Gastrocnemius medialis (tissue), 4 donors: ENCODE measurements around the gene NEIL3. TPM values are rescaled to one million over a fixed set of nuclear protein-coding genes. Genes with fewer than 3 reads are reported as not detected.

Experiments used
- ATAC-seq, 2 donors: fragments of 150-250 bp; one replicate each; pipeline ENCODE4 v1.9.1; 2016
- DNase-seq, 2 donors: peaks; one replicate each; pipeline ENCODE4 v3.0.0-alpha.2; 2019
- H3K27ac ChIP-seq, 4 donors: fragments of 200-600 bp; sonication (generic); 1 replicate in 1 of 4; 2 replicates in 3 of 4; pipeline ENCODE4 v1.5.1; 2016 to 2018; ENCODE audit warnings: mild to moderate bottlenecking in 2 of 4, moderate library complexity in 1 of 4
- H3K27me3 ChIP-seq, 3 donors: fragments of 200-600 bp; sonication (generic) in 2 of 3; 1 replicate in 1 of 3; 2 replicates in 2 of 3; pipeline versions ENCODE4 v1.5.1 to v1.6.0; 2016 to 2019; ENCODE audit warnings: mild to moderate bottlenecking in 1 of 3, moderate library complexity in 1 of 3
- H3K36me3 ChIP-seq, 2 donors: fragments of 200-600 bp; sonication (generic) in 1 of 2; one replicate each; pipeline ENCODE4 v1.5.1; 2017 to 2018
- H3K4me1 ChIP-seq, 2 donors: fragments of 200-600 bp; sonication (generic) in 1 of 2; one replicate each; pipeline ENCODE4 v1.5.1; 2016 to 2017; ENCODE audit warnings: mild to moderate bottlenecking in 2 of 2
- H3K4me3 ChIP-seq, 4 donors: fragments of 200-600 bp; sonication (generic) in 3 of 4; 1 replicate in 1 of 4; 2 replicates in 3 of 4; pipeline ENCODE4 v1.5.1; 2016 to 2019; ENCODE audit warnings: mild to moderate bottlenecking in 2 of 4
- H3K9me3 ChIP-seq, 3 donors: fragments of 200-600 bp; sonication (generic) in 2 of 3; 1 replicate in 1 of 3; 2 replicates in 2 of 3; pipeline ENCODE4 v1.5.1; 2016 to 2019
- CTCF ChIP-seq, 5 experiments: fragments of 450-650 bp in 3 of 5; fragments of 200-600 bp in 2 of 5; sonication (generic) in 2 of 5; IDR thresholded peaks in 4 of 5; conservative IDR thresholded peaks in 1 of 5; 1 replicate in 4 of 5; 2 replicates in 1 of 5; pipeline ENCODE4 v1.5.1; 2016 to 2019; ENCODE audit warnings: antibody characterized with exemption in 5 of 5, mild to moderate bottlenecking in 3 of 5, moderate library complexity in 3 of 5
- POLR2A ChIP-seq, 2 donors: fragments of 450-650 bp; IDR thresholded peaks; one replicate each; pipeline ENCODE4 v1.6.1; 2017; ENCODE audit warnings: antibody characterized with exemption in 2 of 2, mild to moderate bottlenecking in 2 of 2, moderate library complexity in 2 of 2
- in situ Hi-C, 4 donors: fragments of 200-750 bp; cut with MboI; loops; one replicate each; pipeline versions ENCODE4 v1.15.0 to v1.8.0; 2017; ENCODE audit warnings: low sequenced_read_pairs in 4 of 4
- intact Hi-C: fragments of 100-400 bp; cut with DNase I; formaldehyde crosslinking; loops from one replicate; pipeline ENCODE4 v1.15.1; 2023; ENCODE audit warnings: low total_unique reads
- total RNA-seq, 4 donors: library from RNA; depleted of rRNA; stranded (reverse); fragments of >200 nt; gene quantifications; one replicate each; pipeline versions ENCODE4 v1.1.0 to v1.2.3, GENCODE V29; 2016

The NEIL3 gene
- total RNA-seq, 4 donors from 2014 or later: not detected

GRCh38 chr4:177266506-177266905, 43.2 kb upstream of the NEIL3 start:
- H3K27me3 ChIP-seq: no peaks in the 10 kb centered on the region
- in situ Hi-C loops: no loop called here
- TF ChIP-seq CTCF (IDR thresholded peaks at IDR 0.05 in 4 of 5, conservative IDR thresholded peaks at IDR 0.05 in 1 of 5): no peak
- ATAC-seq: no peak
- H3K27ac ChIP-seq: no peak overlapping the region
- intact Hi-C loops: no loop called here
- no peaks in the 10 kb centered on the region for H3K36me3 ChIP-seq
- H3K9me3 ChIP-seq: no peaks in the 10 kb centered on the region
- H3K4me3 ChIP-seq: no peak overlapping the region
- H3K4me1 ChIP-seq: no peaks in the 10 kb centered on the region
- DNase-seq: no peak

GRCh38 chr4:177267911-177268310, 41.8 kb upstream of the NEIL3 start:
- in situ Hi-C loops (no loop called here), intact Hi-C loops (no loop called here)
- no peaks in the 10 kb centered on the region for H3K27me3 ChIP-seq
- no peaks in the 10 kb centered on the region for H3K9me3 ChIP-seq
- H3K27ac ChIP-seq: no peak overlapping the region
- H3K4me3 ChIP-seq: no peak overlapping the region
- H3K4me1 ChIP-seq: no peaks in the 10 kb centered on the region
- ATAC-seq: no peak
- DNase-seq: no peak
- no peaks in the 10 kb centered on the region for H3K36me3 ChIP-seq
- no peak for TF ChIP-seq POLR2A (IDR thresholded peaks at IDR 0.05)
- no peak for TF ChIP-seq CTCF (IDR thresholded peaks at IDR 0.05 in 4 of 5, conservative IDR thresholded peaks at IDR 0.05 in 1 of 5)

GRCh38 chr4:177271091-177271490, 38.6 kb upstream of the NEIL3 start:
- in situ Hi-C loops (no loop called here), intact Hi-C loops (no loop called here)
- no peak for DNase-seq
- Histone ChIP-seq H3K9me3 (no peaks in the 10 kb centered on the region), H3K27ac (no peak overlapping the region), H3K4me3 (no peak overlapping the region), H3K4me1 (no peaks in the 10 kb centered on the region), H3K27me3 (no peaks in the 10 kb centered on the region), H3K36me3 (no peaks in the 10 kb centered on the region)
- no peak for ATAC-seq
- no peak for TF ChIP-seq CTCF (IDR thresholded peaks at IDR 0.05 in 4 of 5, conservative IDR thresholded peaks at IDR 0.05 in 1 of 5)
- no peak for TF ChIP-seq POLR2A (IDR thresholded peaks at IDR 0.05)

GRCh38 chr4:177271915-177272766, 37.5 kb upstream of the NEIL3 start:
- no peaks in the 10 kb centered on the region for H3K36me3 ChIP-seq
- in situ Hi-C loops: no loop called here
- H3K27me3 ChIP-seq: no peaks in the 10 kb centered on the region
- DNase-seq (no peak), ATAC-seq (no peak)
- H3K27ac ChIP-seq: no peak overlapping the region
- no peaks in the 10 kb centered on the region for H3K4me1 ChIP-seq
- TF ChIP-seq POLR2A (IDR thresholded peaks at IDR 0.05) (no peak), CTCF (IDR thresholded peaks at IDR 0.05 in 4 of 5, conservative IDR thresholded peaks at IDR 0.05 in 1 of 5) (no peak)
- intact Hi-C loops: no loop called here
- H3K9me3 ChIP-seq: no peaks in the 10 kb centered on the region
- H3K4me3 ChIP-seq: no peak overlapping the region
